HG02970 (cell line): ENCODE measurements around the gene OR13J1.
"Not testable (repeated sequence)": the region's sequence is repeated elsewhere in the genome, so short reads cannot be mapped to it uniquely, and the experiment has no call there.

Experiments used
- ATAC-seq: cut with Tn5 transposase; IDR thresholded peaks from one replicate; pipeline ENCODE4 v1.9.1; 2021; ENCODE audit warnings: mild to moderate bottlenecking, moderate library complexity, moderate number of reproducible peaks; ENCODE audit not compliant: unreplicated experiment, low FRiP score

OR13J1 gene

GRCh38 chr9:35905051-35905781 lies 35.0 kb upstream of the OR13J1 start:
- ATAC-seq: no peak

GRCh38 chr9:35904338-35904737 lies 34.1 kb upstream of the OR13J1 start:
- ATAC-seq: no peak

GRCh38 chr9:35903049-35903448 lies 32.8 kb upstream of the OR13J1 start:
- ATAC-seq: no peak

- ATAC-seq: no peak
Observed at GRCh38 chr9:35899021-35899420, 28.8 kb upstream of the OR13J1 start.

- no peak for ATAC-seq
Observed at GRCh38 chr9:35898337-35898736, 28.1 kb upstream of the OR13J1 start.

- not testable (repeated sequence) for ATAC-seq
Observed at GRCh38 chr9:35897376-35898099, 27.3 kb upstream of the OR13J1 start.

- no peak for ATAC-seq
Observed at GRCh38 chr9:35896570-35896969, 26.4 kb upstream of the OR13J1 start.

GRCh38 chr9:35892051-35892450 lies 21.9 kb upstream of the OR13J1 start:
- no peak for ATAC-seq

- ATAC-seq: no peak
Observed at GRCh38 chr9:35891646-35892045, 21.4 kb upstream of the OR13J1 start.

GRCh38 chr9:35884908-35885307 lies 14.7 kb upstream of the OR13J1 start:
- ATAC-seq: not testable (repeated sequence)

- no peak for ATAC-seq
Observed at GRCh38 chr9:35882996-35883395, 12.8 kb upstream of the OR13J1 start.

GRCh38 chr9:35882263-35882848 lies 12.2 kb upstream of the OR13J1 start:
- no peak for ATAC-seq

GRCh38 chr9:35872505-35872904 lies 2.3 kb upstream of the OR13J1 start:
- no peak for ATAC-seq

GRCh38 chr9:35871545-35871944 lies 1.3 kb upstream of the OR13J1 start:
- ATAC-seq: no peak

GRCh38 chr9:35869621-35870216 lies 482 bp downstream of the OR13J1 start:
- ATAC-seq: no peak

GRCh38 chr9:35868933-35869332 lies 1.3 kb downstream of the OR13J1 start:
- ATAC-seq: no peak

GRCh38 chr9:35867538-35867937 lies 2.7 kb downstream of the OR13J1 start:
- no peak for ATAC-seq

- no peak for ATAC-seq
Observed at GRCh38 chr9:35864695-35865255, 5.4 kb downstream of the OR13J1 start.

- ATAC-seq: no peak
Observed at GRCh38 chr9:35863583-35863982, 6.6 kb downstream of the OR13J1 start.

GRCh38 chr9:35862328-35862727 lies 7.9 kb downstream of the OR13J1 start:
- no peak for ATAC-seq
